Stimulated activated CD8-positive, alpha-beta memory T cell treated with anti-CD3 and anti-CD28 coated beads, Interleukin-4, amount 100 ng/mL, for 1 hour (primary cell): Measurements from ENCODE around the gene CDC27.
A peak's percentile ranks its signal among the peaks of the same experiment; 100 is the strongest.
"Not testable (repeated sequence)": the region's sequence is repeated elsewhere in the genome, so short reads cannot be mapped to it uniquely, and the experiment has no call there.

Experiments
- DNase-seq, 2 donors: peaks; one replicate each; pipeline ENCODE4 v3.0.0-alpha.2; 2020; ENCODE audit warnings: low read depth in 2 of 2, low spot score in 1 of 2

The CDC27 gene

GRCh38 chr17:47145351-47145750 lies 43.7 kb downstream of the CDC27 start:
- no peak for DNase-seq

GRCh38 chr17:47135235-47135634 lies 53.9 kb downstream of the CDC27 start:
- DNase-seq = no peak

- not testable (repeated sequence) for DNase-seq
These were observed 54.7 kb downstream of the CDC27 start for GRCh38 chr17:47134354-47134753.

- no peak for DNase-seq
These were observed 57.3 kb downstream of the CDC27 start for GRCh38 chr17:47131761-47132160.

GRCh38 chr17:47126835-47127234 lies 62.3 kb downstream of the CDC27 start:
- not testable (repeated sequence) for DNase-seq

- not testable (repeated sequence) for DNase-seq
These were observed 65.8 kb downstream of the CDC27 start for GRCh38 chr17:47123262-47123661.

- no peak for DNase-seq
These were observed 68.5 kb downstream of the CDC27 start for GRCh38 chr17:47120521-47121095.

GRCh38 chr17:47119746-47120520 lies 69.2 kb downstream of the CDC27 start:
- DNase-seq = no peak

GRCh38 chr17:47117386-47117785 lies 71.7 kb downstream of the CDC27 start:
- no peak for DNase-seq

GRCh38 chr17:47106130-47106529 lies 83.0 kb downstream of the CDC27 start:
- DNase-seq = no peak

- DNase-seq = not testable (repeated sequence)
These were observed 83.8 kb downstream of the CDC27 start for GRCh38 chr17:47105246-47105645.

- no peak for DNase-seq
These were observed 86.2 kb downstream of the CDC27 start for GRCh38 chr17:47102914-47103313.

GRCh38 chr17:47099987-47100711 lies 88.9 kb downstream of the CDC27 start:
- peak; percentile 75 to 80 for DNase-seq

- no peak for DNase-seq
These were observed 89.6 kb downstream of the CDC27 start for GRCh38 chr17:47099451-47099986.

- DNase-seq = no peak
These were observed 92.8 kb downstream of the CDC27 start for GRCh38 chr17:47096343-47096742.

- no peak for DNase-seq
These were observed 93.8 kb downstream of the CDC27 start for GRCh38 chr17:47095268-47095667.

GRCh38 chr17:47087093-47087492 lies 102.0 kb downstream of the CDC27 start:
- no peak for DNase-seq

- no peak for DNase-seq
These were observed 103.4 kb downstream of the CDC27 start for GRCh38 chr17:47085736-47086135.

- DNase-seq = no peak
These were observed 110.3 kb downstream of the CDC27 start for GRCh38 chr17:47078801-47079200.

- DNase-seq = no peak
These were observed 111.5 kb downstream of the CDC27 start for GRCh38 chr17:47077576-47077975.

- DNase-seq = no peak
These were observed 112.9 kb downstream of the CDC27 start for GRCh38 chr17:47076171-47076570.

GRCh38 chr17:47074361-47074760 lies 114.7 kb downstream of the CDC27 start:
- DNase-seq = not testable (repeated sequence)
